Measurements from ENCODE around the gene INIP. TPM values are rescaled to one million over a fixed set of nuclear protein-coding genes. Genes with fewer than 3 reads are reported as not detected.
A peak's percentile ranks its signal among the peaks of the same experiment; 100 is the strongest.

The INIP gene
- total and polyA plus RNA-seq, 9 of the 15 experiments (the other 6 are each of a cell fraction or from before 2014, with no cell fraction given) = 11.9 to 87.9 (median 37.3) TPM

- TF ChIP-seq ATF3 (IDR thresholded peaks at IDR 0.05) (no peak), ATF3 (CRISPR knock-in tag; conservative IDR thresholded peaks at IDR 0.05) (no peak), ZNF212 (CRISPR knock-in tag; IDR thresholded peaks at IDR 0.05) (no peak), RB1 (IDR thresholded peaks at IDR 0.05; ENCODE audit: low read depth) (peak; percentile 46; the same call in 1 of the 2 replicates), KDM4B (IDR thresholded peaks at IDR 0.05; ENCODE audit: borderline replicate concordance in 2 of 2, low read depth in 1 of 2) (peak in 1 of 2 experiments; percentile 83; a peak in 2 of 4 replicates), ZNF699 (CRISPR knock-in tag; IDR thresholded peaks at IDR 0.05; ENCODE audit: insufficient replicate concordance) (no peak), BRF1 (IDR thresholded peaks at IDR 0.05; ENCODE audit: borderline replicate concordance, extremely low read depth, insufficient read length) (no peak), SMARCB1 (IDR thresholded peaks at IDR 0.05; ENCODE audit: insufficient read length, low read depth) (no peak), NFRKB (IDR thresholded peaks at IDR 0.05; ENCODE audit: low read depth) (no peak), PML (IDR thresholded peaks at IDR 0.05; ENCODE audit: low read length) (peak; percentile 80; the same call in 1 of the 2 replicates), COPS2 (conservative IDR thresholded peaks at IDR 0.05) (no peak), NFYB (IDR thresholded peaks at IDR 0.05; ENCODE audit: extremely low read depth, insufficient read length) (no peak), PHB2 (IDR thresholded peaks at IDR 0.05; ENCODE audit: low read depth) (no peak), RBM14 (IDR thresholded peaks at IDR 0.05; ENCODE audit: borderline replicate concordance, insufficient read depth, low read depth, low read length) (no peak), TCF3 (CRISPR knock-in tag; IDR thresholded peaks at IDR 0.05) (no peak), FOXK2 (conservative IDR thresholded peaks at IDR 0.05 in 1 of 2, IDR thresholded peaks at IDR 0.05 in 1 of 2; ENCODE audit: low read depth in 2 of 2) (peak; percentile 57 to 65; a peak in 3 of 4 replicates), CHCHD3 (CRISPR knock-in tag; IDR thresholded peaks at IDR 0.05) (no peak; the same call in 1 of the 2 replicates), EHMT2 (IDR thresholded peaks at IDR 0.05) (no peak), JUND (IDR thresholded peaks at IDR 0.05; ENCODE audit: borderline replicate concordance, low read depth, low read length) (peak; percentile 70; the same call in 1 of the 2 replicates), JUND (tag; IDR thresholded peaks at IDR 0.05; ENCODE audit: borderline replicate concordance, low read depth, low read length) (peak; percentile 28; the same call in 1 of the 3 replicates), SREBF2 (CRISPR knock-in tag; IDR thresholded peaks at IDR 0.05) (no peak), ADNP (tag; IDR thresholded peaks at IDR 0.05) (no peak), NCOA6 (IDR thresholded peaks at IDR 0.05) (no peak), L3MBTL2 (IDR thresholded peaks at IDR 0.05) (peak; percentile 64), ZNF146 (CRISPR knock-in tag; IDR thresholded peaks at IDR 0.05; ENCODE audit: unreplicated experiment) (no peak), BCOR (IDR thresholded peaks at IDR 0.05) (peak; percentile 40; the same call in 1 of the 2 replicates), ZNF134 (CRISPR knock-in tag; conservative IDR thresholded peaks at IDR 0.05) (no peak)
Observed at GRCh38 chr9:112717661-112718331, at the start of gene INIP (continued).
